Erythroblast (primary cell): ENCODE data around the gene CAMK1D.

Source experiments
- DNase-seq, 2 experiments: peaks; one replicate each; lab custom pipeline; 2025; lab: John Stamatoyannopoulos, UW
- GATA1 ChIP-seq: IDR thresholded peaks from 2 replicates; pipeline ENCODE4 v1.6.1; 2011; ENCODE audit warnings: low read depth, mild to moderate bottlenecking, control low read depth, low read length, moderate library complexity
- POLR2A ChIP-seq: IDR thresholded peaks from 2 replicates; pipeline ENCODE4 v1.6.1; 2011; ENCODE audit warnings: mild to moderate bottlenecking, low read length

The CAMK1D gene

DNA sequence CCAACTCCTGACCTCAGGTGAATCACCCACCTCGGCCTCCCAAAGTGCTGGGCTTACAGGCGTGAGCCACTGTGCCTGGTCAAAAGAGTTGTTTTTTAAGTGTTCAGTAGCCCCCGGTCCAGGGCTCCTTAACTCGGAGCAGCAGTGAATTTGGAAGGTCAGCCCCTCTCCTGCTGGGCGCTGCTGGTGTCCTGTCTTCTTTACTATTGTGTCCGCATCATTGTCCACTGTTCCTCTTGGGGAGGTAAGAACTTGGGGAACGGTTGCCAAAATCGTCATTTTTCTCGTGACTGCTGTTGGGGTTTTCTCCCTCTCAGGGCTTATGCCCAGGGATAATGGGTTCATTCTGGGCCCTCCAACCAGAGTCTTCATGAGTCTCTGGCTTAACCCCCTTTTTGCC lies 46.7 kb downstream of the CAMK1D start:
- DNase-seq, result no peak
- TF ChIP-seq POLR2A, result no peak
- no peak for TF ChIP-seq GATA1

DNA sequence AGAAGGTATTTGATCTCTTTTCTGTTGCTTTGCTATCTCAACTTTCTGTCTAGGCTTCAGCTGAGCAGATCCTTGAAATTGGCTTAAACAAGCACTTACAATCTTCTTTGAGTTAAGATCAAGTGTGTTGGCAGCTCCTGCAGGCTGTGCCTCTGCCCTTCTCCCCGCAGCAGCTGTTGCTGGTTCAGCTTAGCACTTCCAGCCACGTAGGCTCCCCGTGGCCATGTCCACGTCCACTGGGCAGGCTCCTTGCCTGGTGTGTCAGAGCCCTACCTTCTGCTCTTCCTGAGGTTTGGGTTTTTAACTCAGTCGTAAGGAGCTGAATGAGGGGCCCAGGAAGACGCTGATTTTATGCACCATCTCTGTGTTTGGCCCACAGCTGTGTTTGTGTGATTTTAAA lies 47.2 kb downstream of the CAMK1D start:
- TF ChIP-seq POLR2A, result no peak
- no peak for TF ChIP-seq GATA1
- no peak for DNase-seq

DNA sequence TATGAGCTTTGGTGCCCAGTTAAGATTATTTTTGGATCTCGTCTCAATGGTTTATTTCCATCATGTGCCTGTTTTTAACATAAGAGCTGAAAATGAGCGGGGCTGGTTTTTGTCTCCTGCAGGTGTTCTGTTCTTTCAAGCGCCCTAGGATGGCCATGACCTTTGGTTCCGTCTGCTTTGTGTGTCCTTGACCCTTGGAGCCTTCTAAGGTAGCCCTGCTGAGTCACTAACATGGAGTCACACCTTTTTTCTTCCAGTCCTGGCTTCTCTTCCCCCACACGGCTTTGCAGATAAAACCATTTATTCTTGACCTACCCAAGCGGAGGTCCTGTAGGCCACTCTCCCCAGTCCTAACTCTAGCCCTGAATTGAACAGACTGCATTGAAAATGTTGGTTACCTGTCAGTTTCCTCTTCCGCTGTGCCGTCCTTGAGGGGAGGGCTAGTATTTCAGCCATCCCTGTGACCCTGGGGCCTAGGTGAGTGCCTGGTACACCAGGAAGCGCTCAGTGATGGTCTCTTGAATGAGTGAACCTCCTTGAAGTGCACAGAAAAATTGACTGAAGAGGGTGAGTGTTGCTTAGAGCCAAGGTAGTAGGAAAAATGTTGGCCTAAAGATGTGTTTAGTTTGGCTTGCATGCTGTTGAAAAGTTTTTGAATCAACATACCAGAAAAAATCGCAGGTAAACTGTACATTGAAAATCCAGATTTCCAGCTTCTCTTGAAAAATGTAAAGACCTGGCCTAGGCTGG lies 48.0 kb downstream of the CAMK1D start:
- TF ChIP-seq GATA1 (no peak), POLR2A (no peak)
- DNase-seq, result no peak

DNA sequence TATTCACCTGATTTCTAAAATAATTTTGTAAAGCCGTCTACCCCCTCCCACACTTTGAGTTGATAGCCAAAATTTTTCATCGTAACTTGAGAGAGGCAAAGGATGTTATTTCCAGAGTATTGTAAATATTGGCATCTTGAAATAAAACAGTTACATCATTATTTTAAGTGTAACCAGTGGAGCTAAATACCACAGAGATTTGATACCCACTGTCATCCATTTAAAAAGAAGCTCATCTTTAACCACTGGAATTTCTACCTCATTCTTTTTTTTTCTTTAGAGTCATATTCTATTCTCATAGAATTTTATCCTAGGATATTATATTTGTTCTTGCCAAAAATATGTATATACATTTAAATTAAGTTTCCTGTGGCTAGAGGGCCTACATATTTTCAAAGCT lies 48.6 kb downstream of the CAMK1D start:
- no peak for TF ChIP-seq GATA1
- no peak for TF ChIP-seq POLR2A
- DNase-seq, result no peak

DNA sequence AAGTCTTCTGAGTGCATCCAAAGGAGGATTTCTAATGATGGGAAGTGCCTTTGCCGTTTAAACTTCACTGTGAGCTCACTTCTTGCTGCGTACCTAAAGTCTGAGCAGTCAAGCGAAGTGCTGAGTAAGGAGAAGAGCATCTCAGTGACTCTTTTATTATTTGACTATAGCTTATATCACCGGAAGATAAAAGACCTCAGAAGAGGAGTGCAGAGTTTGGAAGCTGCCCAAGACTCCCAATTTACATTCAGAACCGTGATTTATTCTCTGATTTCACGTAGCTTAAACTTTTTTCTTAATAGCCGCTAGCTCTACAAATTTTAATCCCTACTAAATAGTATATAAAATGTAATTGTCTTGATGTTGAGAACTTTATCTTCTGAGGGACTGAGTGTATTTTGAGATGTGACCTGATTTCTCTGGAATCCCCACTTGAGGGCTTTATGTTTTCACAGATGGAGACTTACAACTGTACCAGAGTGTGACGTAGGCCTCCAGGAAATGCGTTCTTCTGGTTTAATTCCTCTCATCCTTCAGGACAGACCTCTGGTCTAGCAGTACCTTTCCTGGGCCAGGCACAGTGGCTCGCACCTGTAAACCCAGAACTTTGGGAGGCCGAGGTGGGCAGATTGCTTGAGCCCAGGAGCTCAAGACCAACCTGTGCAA lies 51.1 kb downstream of the CAMK1D start:
- no peak for TF ChIP-seq GATA1
- no peak for DNase-seq

DNA sequence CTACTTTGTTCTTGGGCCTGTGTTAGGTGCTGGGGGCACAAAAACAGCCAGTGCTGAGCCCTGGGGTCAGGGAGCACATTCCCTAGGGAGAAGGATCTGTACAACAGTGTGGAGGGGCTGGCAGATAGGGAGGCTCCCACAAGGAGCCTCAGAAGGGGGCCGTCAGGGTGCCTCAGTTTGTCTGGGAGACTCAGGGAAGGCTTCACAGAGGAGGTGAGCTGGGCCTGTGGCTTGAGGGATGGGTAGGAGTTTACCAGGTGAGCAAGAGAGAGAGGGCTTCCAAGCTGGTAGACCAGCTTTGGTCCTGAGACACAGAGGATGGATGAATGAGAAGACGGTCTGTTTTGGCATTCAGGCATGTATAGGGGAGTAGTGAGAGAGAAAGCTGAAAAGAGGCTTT lies 52.1 kb downstream of the CAMK1D start:
- TF ChIP-seq POLR2A, result no peak
- DNase-seq, result no peak

DNA sequence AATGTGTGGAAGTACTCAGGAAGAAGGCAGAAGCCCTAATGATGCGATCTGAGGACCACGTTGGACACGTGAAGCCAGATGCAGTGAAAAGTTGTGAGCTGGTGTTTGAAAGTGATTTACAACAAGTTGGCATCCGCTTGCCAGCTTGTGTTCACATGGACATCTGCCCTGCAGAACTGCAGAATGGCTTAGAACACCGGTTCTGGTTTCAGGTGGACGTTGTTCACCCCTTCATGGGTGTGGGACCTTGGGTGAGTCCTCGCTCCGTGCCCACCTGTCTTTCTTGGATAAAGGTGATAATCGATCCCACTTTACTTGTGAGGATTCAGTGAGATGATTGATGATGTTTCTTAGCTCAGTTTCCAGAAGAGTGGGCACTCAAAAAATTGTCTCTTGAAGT lies 53.8 kb downstream of the CAMK1D start:
- TF ChIP-seq GATA1 (no peak), POLR2A (no peak)
- DNase-seq, result no peak

DNA sequence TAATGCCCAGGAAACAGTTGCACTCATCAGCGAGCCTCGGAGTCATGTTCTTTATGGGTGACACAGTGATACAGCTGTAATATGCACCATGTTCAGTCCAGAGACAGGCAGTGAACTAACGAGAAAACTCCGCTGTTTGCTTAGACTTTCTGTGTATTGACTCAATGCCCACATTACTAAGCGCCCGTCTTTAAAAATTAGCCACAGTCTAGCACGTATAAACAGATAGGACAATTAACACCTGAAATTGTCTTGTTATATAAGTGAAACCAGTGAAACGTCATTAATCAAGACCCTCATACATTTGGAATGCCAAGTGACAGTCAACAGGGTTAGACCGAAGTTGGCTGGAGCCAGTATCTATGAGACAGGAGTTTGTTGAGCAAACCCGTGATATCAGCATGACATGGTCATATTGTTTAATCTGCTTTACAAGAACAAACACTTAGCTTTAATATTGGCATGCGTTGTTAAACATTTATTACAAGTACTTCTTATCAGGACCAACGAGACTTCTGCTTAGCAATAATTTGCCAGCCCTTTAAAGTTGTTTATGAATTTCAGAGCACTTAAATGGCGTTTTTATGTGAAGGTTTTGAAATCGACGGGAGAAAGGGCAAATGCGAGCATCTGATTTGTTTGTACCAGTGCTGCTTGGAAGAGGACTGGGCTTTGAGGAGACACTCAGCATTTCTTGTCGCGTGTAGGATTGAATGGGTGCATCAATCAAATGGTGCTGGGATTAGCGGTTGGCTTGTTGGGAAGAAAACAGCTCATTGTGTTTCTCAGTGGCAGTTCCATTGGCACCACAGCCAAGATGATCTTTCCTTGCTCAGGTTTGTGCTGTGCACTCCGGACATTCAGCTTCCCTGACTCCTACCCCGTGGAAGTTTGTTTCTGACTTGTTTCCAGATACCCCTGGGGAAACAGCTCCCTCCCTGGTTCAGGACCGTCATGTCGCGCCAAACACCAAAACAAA lies 56.3 kb downstream of the CAMK1D start:
- TF ChIP-seq GATA1, result no peak
- no peak for TF ChIP-seq POLR2A
- DNase-seq, result no peak

DNA sequence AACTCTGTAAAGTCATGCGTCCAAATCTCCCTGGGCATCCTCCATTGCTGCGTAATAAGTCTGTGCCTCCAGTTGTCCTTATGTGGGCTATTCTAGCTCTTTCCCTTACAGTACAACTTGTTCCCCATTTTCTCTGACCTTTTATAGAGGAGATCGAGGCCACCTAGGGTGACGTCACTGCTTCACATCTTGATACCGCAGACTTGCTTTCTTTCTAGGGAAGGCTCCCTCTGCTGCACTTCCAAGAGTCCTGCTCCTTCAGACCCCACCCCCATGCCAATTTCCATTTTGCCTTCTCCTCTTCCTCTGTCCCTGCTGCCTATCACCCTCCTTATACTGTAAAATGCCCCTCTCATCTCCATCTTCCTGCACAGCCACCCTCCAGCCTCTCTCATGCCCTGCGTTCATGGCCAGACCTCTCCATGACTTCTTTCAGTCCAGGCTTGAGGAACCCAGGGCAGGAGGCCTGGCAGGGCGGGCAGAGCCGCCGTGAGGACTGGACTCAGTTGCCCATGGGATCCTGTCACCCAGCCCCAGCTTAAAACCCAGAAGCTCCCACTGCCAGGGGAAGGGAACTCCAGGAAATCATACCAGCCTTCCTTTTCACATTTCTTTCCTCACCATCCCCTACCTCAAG lies 57.5 kb downstream of the CAMK1D start:
- DNase-seq, result peak in 1 of 2 experiments; percentile 26
- no peak for TF ChIP-seq GATA1
- TF ChIP-seq POLR2A, result no peak

DNA sequence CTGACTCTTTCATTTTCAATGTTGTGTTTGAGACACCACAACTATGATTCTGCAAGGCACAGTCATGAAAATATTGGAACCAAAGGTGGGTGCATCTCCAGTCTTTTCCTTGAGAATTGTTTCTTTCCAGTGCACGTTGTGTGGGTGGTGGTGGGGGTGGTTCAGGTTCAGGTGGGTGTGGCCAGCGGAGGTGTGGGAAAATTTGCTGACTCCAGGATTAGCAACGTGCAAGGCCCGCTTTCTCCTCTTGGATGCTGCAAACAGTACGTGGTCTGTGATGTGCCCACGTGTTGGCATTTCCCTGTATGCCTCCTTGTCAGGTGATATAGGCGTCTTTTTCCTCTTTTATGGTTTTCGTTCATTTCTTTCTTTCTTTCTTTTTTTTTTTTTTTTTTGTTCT lies 59.1 kb downstream of the CAMK1D start:
- DNase-seq, result no peak
- TF ChIP-seq GATA1 (no peak), POLR2A (no peak)

DNA sequence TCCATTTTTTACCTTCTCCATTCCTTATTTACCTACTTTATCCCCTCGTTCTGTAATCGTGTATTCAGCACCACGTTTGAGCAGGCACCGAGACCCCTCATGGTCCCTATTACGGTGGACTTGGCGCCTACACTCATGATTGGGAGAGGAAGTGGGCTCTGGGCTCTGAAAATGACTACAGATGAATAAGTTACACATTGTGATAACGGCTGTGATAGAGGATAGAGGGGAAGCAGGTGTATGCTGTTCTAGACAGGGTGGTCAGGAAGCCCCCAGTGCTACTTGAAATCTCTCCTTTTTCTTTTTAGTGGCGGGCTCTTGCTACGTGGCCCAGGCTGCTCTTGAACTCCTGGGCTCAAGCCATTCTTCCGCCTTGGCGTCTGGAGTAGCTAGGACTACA lies 59.8 kb downstream of the CAMK1D start:
- TF ChIP-seq POLR2A (no peak), GATA1 (no peak)
- no peak for DNase-seq

DNA sequence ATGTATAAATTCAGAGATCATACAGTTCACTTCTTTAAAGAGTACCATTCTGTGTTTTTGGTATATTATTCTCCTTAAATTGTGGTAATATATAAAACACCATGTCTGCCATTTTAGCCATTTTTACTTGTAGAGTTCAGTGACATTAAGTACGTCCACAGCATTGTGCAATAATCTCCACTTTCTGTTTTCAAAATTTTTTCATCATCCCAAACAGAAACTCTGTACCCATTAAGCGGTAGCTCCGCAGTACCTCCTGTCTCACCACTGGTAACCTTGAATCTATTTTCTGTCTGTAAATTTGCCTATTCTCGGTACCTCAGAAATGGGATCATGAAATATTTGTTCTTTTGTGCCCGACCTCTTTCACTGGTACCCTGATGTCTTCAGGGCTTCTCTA lies 60.3 kb downstream of the CAMK1D start:
- no peak for DNase-seq
- TF ChIP-seq POLR2A, result no peak
- no peak for TF ChIP-seq GATA1

DNA sequence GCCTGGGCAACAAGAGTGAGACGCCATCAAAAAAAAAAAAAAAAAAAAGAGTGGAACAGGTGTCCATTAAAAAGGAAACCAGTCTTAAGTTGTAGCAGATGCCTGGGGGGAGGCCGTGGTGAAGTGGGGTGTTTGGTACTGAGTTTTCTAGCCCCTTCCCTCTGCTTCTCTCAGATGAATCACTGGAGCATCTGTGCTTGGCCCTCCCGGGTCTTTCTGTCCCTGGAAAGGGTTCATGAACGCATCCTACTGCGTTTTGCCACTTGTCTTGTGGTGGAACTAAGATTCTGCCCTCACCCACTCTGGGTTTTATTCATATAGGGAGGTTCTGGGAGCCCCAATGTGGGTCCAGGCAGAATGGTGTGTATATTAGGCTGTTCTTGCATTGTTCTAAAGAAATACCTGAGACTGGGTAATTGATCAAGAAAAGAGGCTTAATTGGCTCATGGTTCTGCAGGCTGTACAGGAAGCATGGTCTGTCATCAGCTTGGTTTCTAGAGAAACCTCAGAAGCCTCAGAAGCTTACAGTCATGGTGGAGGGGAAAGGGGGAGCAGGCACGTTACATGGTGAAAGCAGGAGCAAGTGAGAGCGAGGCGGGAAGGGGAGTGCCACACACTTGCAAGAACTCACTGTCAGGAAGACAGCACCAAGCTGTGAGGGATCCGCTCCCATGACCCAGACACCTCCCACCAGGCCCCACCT lies 63.5 kb downstream of the CAMK1D start:
- no peak for DNase-seq

More for the DNA sequence above, 63.5 kb downstream of the CAMK1D start:
- no peak for TF ChIP-seq GATA1
- TF ChIP-seq POLR2A, result no peak
